Activated CD4-positive, alpha-beta memory T cell treated with anti-CD3 and anti-CD28 coated beads, Interleukin-2, amount 10 ng/mL, durations not matched to agents 7 days and 5 days (primary cell): ENCODE measurements around the gene HAVCR2. TPM values are rescaled to one million over a fixed set of nuclear protein-coding genes. Genes with fewer than 3 reads are reported as not detected.
A peak's percentile ranks its signal among the peaks of the same experiment; 100 is the strongest.

Source experiments
- CTCF ChIA-PET: fragments of 350-600 bp; sonication (Branson Sonifier 250); formaldehyde crosslinking; loops from one replicate; lab custom pipeline; 2021; ENCODE audit warnings: antibody characterized with exemption, inconsistent platforms; lab: Charles Lee
- POLR2A ChIA-PET: fragments of 350-600 bp; sonication (Branson Sonifier 250); formaldehyde crosslinking; loops from one replicate; lab custom pipeline; 2021; ENCODE audit warnings: antibody characterized with exemption; lab: Charles Lee
- DNase-seq: peaks from one replicate; pipeline ENCODE4 v3.0.0-alpha.2; 2020
- H3K27ac Mint-ChIP-seq: one replicate; pipeline ENCODE4 v1.8.0; 2021; ENCODE audit warnings: mild to moderate bottlenecking, mixed read lengths
- H3K27me3 Mint-ChIP-seq: one replicate; pipeline ENCODE4 v1.8.0; 2021; ENCODE audit warnings: mixed read lengths
- H3K36me3 Mint-ChIP-seq: one replicate; pipeline ENCODE4 v1.8.0; 2021; ENCODE audit warnings: low read depth, mixed read lengths
- H3K4me1 Mint-ChIP-seq: one replicate; pipeline ENCODE4 v1.8.0; 2021; ENCODE audit warnings: mixed read lengths
- H3K4me3 Mint-ChIP-seq: one replicate; pipeline ENCODE4 v1.8.0; 2021; ENCODE audit warnings: mild to moderate bottlenecking, mixed read lengths
- H3K9me3 Mint-ChIP-seq: one replicate; pipeline ENCODE4 v1.8.0; 2021; ENCODE audit warnings: mixed read lengths
- total RNA-seq, 2 experiments: library from RNA; stranded (reverse); gene quantifications; one replicate each; pipeline ENCODE4 v1.2.3, GENCODE V29; 2021

The HAVCR2 gene
- total RNA-seq, 2 experiments from 2014 or later = 62.4 to 66.9 TPM

DNA sequence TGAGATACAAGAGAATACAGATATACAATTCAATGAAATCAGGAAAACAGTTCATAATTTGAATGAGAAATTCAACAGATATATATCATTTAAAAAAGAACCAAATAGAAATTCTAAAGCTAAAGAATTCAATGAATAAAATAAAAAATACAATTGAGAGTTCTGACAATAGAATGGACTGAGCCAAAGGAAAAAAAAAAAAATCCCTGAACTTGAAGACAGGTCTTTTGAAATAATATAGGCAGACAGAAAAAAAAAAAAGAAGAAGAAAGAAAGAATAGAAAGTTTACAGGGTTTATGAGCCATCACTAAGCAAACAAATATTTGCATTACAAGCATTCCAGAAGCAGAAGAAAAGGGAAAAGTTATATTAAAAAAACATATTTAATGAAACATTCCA, 12.9 kb upstream of the HAVCR2 start:
- Mint-ChIP-seq H3K27me3 (peaks cover 5% of the 10 kb centered on the region), H3K27ac (no peak overlapping the region), H3K4me1 (peaks cover 3% of the 10 kb centered on the region), H3K36me3 (peaks cover 28% of the 10 kb centered on the region), H3K9me3 (peaks cover 17% of the 10 kb centered on the region), H3K4me3 (no peak overlapping the region)
- ChIA-PET POLR2A (no interaction called here), CTCF (interaction anchor here (1.1 to 1.7 kb wide), 2 partner anchors 10 to 11 kb away, joined by 4 to 5 read pairs; no protein-coding TSS in a partner anchor)
- DNase-seq = no peak

DNA sequence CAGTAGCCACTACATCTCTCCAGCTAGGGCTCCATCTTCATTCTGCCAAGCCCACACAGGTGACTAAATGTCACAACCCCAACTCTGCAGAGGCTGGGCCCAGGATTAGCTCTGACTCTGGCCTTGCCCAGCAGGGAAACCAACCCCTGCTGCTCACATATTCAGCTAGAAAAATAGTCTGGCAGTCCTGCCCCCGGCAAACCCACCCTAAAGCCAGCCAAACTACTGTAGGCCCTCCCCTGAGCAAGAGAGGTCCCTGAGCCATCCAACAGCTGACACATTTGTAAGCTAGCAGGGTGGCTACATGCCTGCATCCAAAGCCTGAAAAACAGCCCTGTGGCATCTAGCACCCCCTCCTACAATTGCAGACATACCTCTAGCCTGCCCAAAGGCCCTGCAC, 11.3 kb upstream of the HAVCR2 start:
- Mint-ChIP-seq H3K36me3 (peaks cover 28% of the 10 kb centered on the region), H3K4me3 (no peak overlapping the region)
- POLR2A ChIA-PET = interaction anchor here (1.4 kb wide), 2 partner anchors 12 to 22 kb away, joined by 3 to 5 read pairs; partner anchors contain the start of gene HAVCR2

DNA sequence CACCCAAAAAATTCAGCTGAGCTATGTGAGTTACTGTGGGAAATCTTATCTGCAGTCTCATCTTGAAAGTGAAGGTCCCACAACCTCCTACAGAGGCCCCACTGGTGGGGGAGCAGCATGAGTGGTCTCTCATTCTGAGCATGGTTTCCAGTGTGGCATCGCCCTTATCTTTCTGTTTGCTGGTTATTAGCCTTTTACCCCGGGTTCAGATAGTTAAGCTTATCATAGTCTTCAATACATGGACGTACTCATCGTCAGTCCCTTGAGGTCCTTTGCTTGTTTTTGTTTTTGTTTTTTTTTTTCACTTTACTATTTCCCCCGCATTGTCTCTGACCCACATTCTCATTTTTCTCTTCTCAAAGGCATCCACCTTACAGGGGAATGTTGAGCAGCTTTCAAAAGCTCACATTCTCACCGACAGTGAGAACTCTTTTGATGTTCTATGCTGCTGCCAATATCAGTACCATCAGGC, 7.7 kb upstream of the HAVCR2 start:
- Mint-ChIP-seq H3K4me3 (no peak overlapping the region), H3K27ac (no peak overlapping the region), H3K36me3 (peaks cover 13% of the 10 kb centered on the region), H3K27me3 (no peaks in the 10 kb centered on the region), H3K9me3 (peaks cover 9% of the 10 kb centered on the region), H3K4me1 (peaks cover 36% of the 10 kb centered on the region)
- CTCF ChIA-PET = interaction anchor here (0.6 to 1.3 kb wide), 2 partner anchors 14 to 15 kb away, joined by 4 to 6 read pairs; no protein-coding TSS in a partner anchor
- POLR2A ChIA-PET = interaction anchor here (1.1 to 1.8 kb wide), 4 partner anchors 8 to 44 kb away, joined by 3 to 18 read pairs (median 4); partner anchors contain the start of gene MED7
- DNase-seq = no peak

More for the DNA sequence above, 11.3 kb upstream of the HAVCR2 start:
- CTCF ChIA-PET = no interaction called here
- no peak for DNase-seq
- Mint-ChIP-seq H3K27ac (no peak overlapping the region), H3K27me3 (peaks cover 2% of the 10 kb centered on the region), H3K4me1 (peaks cover 16% of the 10 kb centered on the region), H3K9me3 (peaks cover 17% of the 10 kb centered on the region)

DNA sequence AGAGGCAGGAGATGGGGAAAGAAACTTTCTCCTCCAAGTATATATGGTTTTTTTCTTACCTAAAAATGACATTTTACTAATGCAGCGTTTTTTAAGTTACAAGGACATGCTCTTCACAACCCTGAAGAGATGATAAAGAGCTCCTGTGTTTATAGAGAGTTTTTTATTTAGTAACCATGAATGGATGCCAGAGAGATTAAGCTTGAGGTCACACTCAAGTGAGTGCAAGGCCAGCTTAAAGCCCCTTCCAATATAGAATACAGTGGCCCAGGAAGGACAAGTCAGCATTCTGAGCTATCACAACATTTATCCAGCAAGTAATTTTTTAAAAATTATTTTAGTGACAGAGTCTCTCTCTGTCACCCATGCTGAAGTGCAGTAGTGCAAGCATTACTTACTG, 6.7 kb upstream of the HAVCR2 start:
- Mint-ChIP-seq H3K36me3 (peaks cover 4% of the 10 kb centered on the region), H3K4me1 (peaks cover 42% of the 10 kb centered on the region), H3K4me3 (no peak overlapping the region), H3K9me3 (peaks cover 2% of the 10 kb centered on the region), H3K27ac (no peak overlapping the region), H3K27me3 (no peaks in the 10 kb centered on the region)
- no peak for DNase-seq
- ChIA-PET POLR2A (interaction anchor here (1.2 to 1.8 kb wide), 2 partner anchors 12 to 27 kb away, joined by 4 to 18 read pairs; partner anchors contain the start of gene MED7), CTCF (interaction anchor here (0.9 to 1.3 kb wide), 2 partner anchors 10 to 16 kb away, joined by 3 to 4 read pairs; no protein-coding TSS in a partner anchor)

DNA sequence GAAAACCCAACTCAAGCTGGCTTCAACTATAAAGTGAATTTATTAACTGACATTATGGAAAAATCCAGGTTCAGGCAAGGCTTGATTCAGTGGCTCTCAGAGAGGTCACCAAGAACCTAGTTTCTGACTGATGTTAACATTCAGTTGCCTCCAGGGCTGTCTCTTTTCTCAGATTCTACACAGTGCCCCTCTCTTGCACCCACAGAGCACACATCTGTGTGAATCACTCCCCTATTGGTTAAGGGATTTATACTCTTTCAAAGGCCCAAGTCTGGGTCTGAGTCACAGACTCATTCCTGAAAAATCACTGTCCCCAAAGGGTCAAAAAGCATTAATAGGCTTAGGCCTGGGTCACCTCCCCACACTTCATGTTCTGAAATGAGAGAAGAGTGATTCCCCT, 6.2 kb upstream of the HAVCR2 start:
- H3K27me3 Mint-ChIP-seq = no peaks in the 10 kb centered on the region
- H3K9me3 Mint-ChIP-seq = peaks cover 2% of the 10 kb centered on the region
- peaks cover 44% of the 10 kb centered on the region for H3K4me1 Mint-ChIP-seq
- no peak overlapping the region for H3K27ac Mint-ChIP-seq
- H3K36me3 Mint-ChIP-seq = peaks cover 1% of the 10 kb centered on the region
- no peak overlapping the region for H3K4me3 Mint-ChIP-seq
- no peak for DNase-seq
- CTCF ChIA-PET = interaction anchor here (0.7 to 0.9 kb wide), 2 partner anchors 10 to 173 kb away, joined by 3 read pairs; no protein-coding TSS in a partner anchor
- POLR2A ChIA-PET = interaction anchor here (1.8 kb wide), 1 partner anchor 27 kb away, joined by 18 read pairs; the partner anchor contains the start of gene MED7

DNA sequence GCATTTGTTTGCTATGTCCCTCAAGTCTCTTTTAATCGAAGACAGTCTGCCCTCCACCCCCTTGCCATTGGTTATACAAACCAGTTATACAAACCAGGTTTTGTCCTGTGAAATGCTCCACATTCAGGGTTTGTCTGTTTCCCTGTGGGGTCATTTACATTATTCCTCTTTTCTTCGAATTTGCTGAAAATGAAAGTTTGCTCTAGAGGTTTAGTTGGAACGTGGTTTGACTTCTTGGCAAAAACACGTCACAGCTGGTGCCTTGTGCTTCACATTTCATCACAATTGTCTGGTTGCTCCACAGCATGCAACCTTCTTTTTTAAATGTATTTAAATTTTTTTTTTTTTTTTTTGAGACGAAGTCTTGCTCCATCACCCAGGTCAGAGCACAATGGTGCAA, 4.2 kb upstream of the HAVCR2 start:
- POLR2A ChIA-PET = interaction anchor here (2.6 kb wide), 1 partner anchor 29 kb away, joined by 12 read pairs; the partner anchor contains the start of gene MED7

DNA sequence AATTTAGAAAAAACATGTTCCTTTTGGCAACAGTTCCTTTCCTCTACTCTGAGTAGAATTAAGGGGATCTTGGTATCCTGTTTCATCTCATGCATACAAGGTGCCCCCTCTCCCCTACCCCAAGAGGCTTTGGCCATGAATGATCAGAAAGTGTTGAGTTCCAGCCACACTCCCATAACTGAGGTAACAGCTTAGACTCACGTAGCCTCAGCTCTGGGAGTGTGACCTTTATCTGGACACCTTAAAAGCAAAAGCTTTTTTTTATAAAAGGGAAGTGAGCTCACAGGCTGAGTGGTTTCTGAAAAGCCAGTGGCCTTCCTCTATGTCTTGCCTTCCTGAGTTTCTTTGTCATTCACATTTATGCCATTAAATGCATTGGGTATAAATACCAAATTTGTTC, 900 bp upstream of the HAVCR2 start:
- H3K27me3 Mint-ChIP-seq = no peaks in the 10 kb centered on the region
- ChIA-PET POLR2A (interaction anchor here (0.6 to 4.4 kb wide), 6 partner anchors 22 to 168 kb away, joined by 3 to 74 read pairs (median 5); partner anchors contain the start of genes ITK and MED7), CTCF (interaction anchor here (0.6 to 2.9 kb wide), 4 partner anchors 23 to 85 kb away, joined by 3 to 17 read pairs (median 13); partner anchors contain the start of gene MED7)
- H3K4me1 Mint-ChIP-seq = peaks cover 68% of the 10 kb centered on the region
- peaks cover 2% of the 10 kb centered on the region for H3K9me3 Mint-ChIP-seq
- DNase-seq = peak; percentile 53
- peaks cover 35% of the 10 kb centered on the region for H3K36me3 Mint-ChIP-seq
- H3K4me3 Mint-ChIP-seq = peak overlapping the region; percentile 88
- H3K27ac Mint-ChIP-seq = peak overlapping the region; percentile 96

More for the DNA sequence above, 4.2 kb upstream of the HAVCR2 start:
- Mint-ChIP-seq H3K27me3 (no peaks in the 10 kb centered on the region), H3K27ac (peak overlapping the region; percentile 4), H3K36me3 (peaks cover 7% of the 10 kb centered on the region), H3K9me3 (peaks cover 2% of the 10 kb centered on the region), H3K4me3 (no peak overlapping the region), H3K4me1 (peaks cover 61% of the 10 kb centered on the region)
- CTCF ChIA-PET = no interaction called here
- no peak for DNase-seq

DNA sequence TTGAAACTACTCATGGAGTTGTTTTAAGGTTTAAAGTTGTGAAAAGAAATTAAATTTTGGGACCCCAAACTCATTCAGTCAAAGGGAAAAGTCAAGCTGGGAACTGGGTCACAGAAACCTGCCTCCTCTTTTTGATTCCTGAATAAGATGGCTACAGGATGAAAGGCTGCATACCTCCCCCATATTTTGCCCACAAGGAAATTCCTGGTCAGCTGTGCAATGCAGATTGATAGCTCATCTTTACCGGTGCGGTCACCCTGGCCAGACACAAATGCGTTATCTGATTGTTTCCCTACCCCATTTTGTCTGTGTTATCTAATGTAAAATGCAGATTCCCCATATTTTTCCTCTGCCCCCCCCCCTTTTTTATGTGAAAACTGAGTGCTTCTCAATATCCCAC, 1.3 kb downstream of the HAVCR2 start:
- Mint-ChIP-seq H3K27ac (peak overlapping the region; percentile 78), H3K4me3 (peak overlapping the region; percentile 88), H3K9me3 (no peaks in the 10 kb centered on the region), H3K27me3 (no peaks in the 10 kb centered on the region), H3K36me3 (peaks cover 57% of the 10 kb centered on the region), H3K4me1 (peaks cover 63% of the 10 kb centered on the region)
- no peak for DNase-seq
- POLR2A ChIA-PET = interaction anchor here (0.6 to 4.4 kb wide), 8 partner anchors 10 to 187 kb away, joined by 3 to 74 read pairs (median 4); partner anchors contain the start of gene MED7
- CTCF ChIA-PET = interaction anchor here (0.8 to 2.9 kb wide), 3 partner anchors 27 to 83 kb away, joined by 3 to 17 read pairs (median 4); no protein-coding TSS in a partner anchor

DNA sequence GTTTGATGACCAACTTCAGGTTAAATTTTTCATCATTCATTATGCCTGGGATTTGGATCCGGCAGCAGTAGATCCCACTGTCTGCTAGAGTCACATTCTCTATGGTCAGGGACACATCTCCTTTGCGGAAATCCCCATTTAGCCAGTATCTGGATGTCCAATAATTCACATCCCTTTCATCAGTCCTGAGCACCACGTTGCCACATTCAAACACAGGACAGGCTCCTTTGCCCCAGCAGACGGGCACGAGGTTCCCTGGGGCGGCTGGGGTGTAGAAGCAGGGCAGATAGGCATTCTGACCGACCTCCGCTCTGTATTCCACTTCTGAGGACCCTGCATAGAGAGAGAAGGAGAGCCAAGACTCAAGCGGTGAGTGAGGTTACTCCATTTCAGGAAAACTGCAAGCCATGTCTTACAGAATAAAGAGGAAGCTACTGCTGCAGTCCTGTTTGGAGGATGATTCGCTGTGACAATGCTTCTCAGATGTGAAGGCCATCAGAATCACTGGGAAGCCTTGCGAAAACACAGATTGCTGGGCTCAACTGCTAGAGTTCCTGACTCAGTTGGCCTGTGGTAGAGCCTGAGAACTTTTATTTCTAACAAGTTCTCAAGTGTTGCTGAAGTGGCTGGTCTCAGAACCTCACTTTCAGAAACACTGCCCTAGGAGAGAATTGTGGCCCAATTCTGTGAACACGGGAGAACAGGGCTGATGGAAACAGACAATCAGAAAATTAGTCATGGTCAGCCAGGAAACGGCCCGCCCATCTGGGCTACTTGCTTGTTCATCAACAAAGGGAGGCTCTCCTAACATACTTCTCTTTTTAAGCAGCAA, 2.0 kb downstream of the HAVCR2 start:
- POLR2A ChIA-PET = interaction anchor here (0.6 to 4.4 kb wide), 5 partner anchors 32 to 186 kb away, joined by 3 to 74 read pairs (median 12); partner anchors contain the start of gene MED7
- H3K27ac Mint-ChIP-seq = peak overlapping the region; percentile 78

DNA sequence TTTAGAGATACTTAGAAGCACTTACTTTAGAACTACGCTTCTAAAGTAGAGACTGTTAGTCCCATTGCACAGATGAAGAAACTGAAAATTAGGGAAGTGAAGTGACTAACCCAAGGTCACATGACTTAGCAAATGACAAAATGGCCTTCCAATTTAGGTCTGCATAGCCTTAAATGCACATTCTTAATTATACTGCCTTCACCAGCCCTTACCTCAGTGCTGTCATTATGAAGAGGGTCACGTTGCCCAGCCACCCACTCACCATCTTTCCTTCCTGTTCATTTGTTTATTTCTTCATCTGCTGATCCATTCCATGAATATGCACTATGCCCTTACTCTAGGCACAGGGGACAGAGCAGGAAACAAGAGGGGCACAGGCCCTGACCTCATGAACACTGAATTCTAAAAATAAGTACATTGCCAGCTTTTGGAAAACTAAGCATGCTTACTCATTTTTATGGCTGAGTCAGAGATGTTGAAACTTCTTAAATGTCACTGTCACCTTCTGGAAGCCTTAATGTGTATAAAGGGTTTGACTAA, 8.6 kb downstream of the HAVCR2 start:
- peak; percentile 21 for DNase-seq
- Mint-ChIP-seq H3K4me1 (peaks cover 39% of the 10 kb centered on the region), H3K4me3 (no peak overlapping the region), H3K27me3 (no peaks in the 10 kb centered on the region), H3K9me3 (no peaks in the 10 kb centered on the region), H3K27ac (peak overlapping the region; percentile 76), H3K36me3 (peaks cover 68% of the 10 kb centered on the region)
- ChIA-PET POLR2A (no interaction called here), CTCF (no interaction called here)

More for the DNA sequence above, 2.0 kb downstream of the HAVCR2 start:
- CTCF ChIA-PET = interaction anchor here (0.8 kb wide), 1 partner anchor 28 kb away, joined by 3 read pairs; no protein-coding TSS in a partner anchor
- Mint-ChIP-seq H3K27me3 (no peaks in the 10 kb centered on the region), H3K4me1 (peaks cover 63% of the 10 kb centered on the region), H3K4me3 (peak overlapping the region; percentile 88), H3K9me3 (no peaks in the 10 kb centered on the region), H3K36me3 (peaks cover 63% of the 10 kb centered on the region)
- peak; percentile 56 for DNase-seq

DNA sequence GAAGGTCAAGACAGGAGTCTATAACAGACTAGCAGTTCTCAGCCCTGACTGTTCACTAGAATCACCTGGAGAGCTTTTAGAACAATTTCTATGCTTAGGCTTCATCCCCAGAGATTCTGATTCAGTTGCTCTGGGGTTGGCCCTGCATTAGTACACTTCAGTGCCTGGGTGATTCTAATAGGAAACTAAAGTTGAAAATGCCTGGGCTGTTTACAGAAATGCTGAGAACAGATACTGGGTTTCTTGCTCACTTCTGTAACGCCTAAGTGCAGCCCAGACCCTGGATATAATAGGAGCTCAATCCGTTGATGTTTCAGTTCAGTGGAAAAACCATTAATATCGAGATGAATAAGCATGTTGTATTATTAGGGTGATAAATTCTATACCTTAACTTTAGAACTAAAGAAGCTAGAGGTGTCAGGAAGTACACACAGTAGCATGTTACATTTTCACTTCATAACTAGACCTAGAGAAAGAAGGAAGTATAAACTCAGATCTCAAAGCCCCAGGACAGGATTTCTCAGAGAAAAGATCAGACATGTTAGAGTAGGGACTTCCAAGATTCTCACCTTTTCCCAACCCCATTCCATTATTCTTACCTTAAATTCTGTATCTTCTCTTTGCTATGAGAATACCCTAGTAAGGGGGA, 20.4 kb downstream of the HAVCR2 start:
- Mint-ChIP-seq H3K4me3 (no peak overlapping the region), H3K27me3 (no peaks in the 10 kb centered on the region), H3K27ac (no peak overlapping the region), H3K9me3 (no peaks in the 10 kb centered on the region), H3K4me1 (no peaks in the 10 kb centered on the region), H3K36me3 (peaks cover 73% of the 10 kb centered on the region)
- ChIA-PET POLR2A (no interaction called here), CTCF (no interaction called here)
- no peak for DNase-seq
